HG03108 (cell line): ENCODE results near the gene MTIF2.
"Not testable (repeated sequence)": the region's sequence is repeated elsewhere in the genome, so short reads cannot be mapped to it uniquely, and the experiment has no call there.

Experiments used
- ATAC-seq: cut with Tn5 transposase; IDR thresholded peaks from one replicate; pipeline ENCODE4 v1.9.1; 2021; ENCODE audit warnings: moderate library complexity; ENCODE audit not compliant: unreplicated experiment

MTIF2 gene

GRCh38 chr2:55204536-55204935 lies 64.5 kb downstream of the MTIF2 start:
- ATAC-seq, result no peak

GRCh38 chr2:55200416-55200815 lies 68.6 kb downstream of the MTIF2 start:
- no peak for ATAC-seq

DNA sequence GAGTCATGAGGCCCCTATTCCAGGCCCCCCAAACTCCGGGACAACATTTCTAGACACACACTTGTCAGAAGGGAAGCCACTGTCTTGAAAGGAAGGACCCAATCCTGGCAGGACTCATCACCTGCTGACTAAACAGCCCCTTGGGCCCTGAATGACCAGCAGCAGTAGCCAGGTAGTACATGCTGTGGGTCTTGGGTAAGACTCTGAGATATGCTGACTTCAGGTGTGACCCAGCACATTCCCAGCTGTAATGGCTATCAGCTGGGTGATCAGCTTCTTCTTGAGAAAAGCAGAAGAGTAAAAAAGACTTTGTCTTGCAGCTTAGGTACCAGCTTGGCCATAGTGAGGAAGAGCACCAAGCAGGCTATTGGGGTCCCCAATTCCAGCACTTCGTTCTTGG lies 72.5 kb downstream of the MTIF2 start:
- no peak for ATAC-seq

DNA sequence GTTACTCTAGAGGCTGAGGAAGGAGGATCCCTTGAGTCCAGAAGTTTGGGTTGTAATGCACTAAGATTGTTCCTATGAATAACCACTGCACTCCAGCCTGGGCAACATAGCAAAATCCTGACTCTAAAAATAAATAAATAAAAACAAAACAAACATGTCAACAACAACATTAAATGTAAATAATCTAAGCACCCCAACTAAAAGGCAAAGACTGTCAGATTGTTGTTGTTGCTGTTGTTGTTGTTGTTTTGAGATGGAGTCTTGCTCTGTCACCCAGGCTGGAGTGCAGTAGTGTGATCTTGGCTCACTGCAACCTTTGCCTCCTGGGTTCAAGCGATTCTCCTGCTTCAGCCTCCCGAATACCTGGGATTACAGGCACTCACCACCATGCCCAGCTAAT lies 77.1 kb downstream of the MTIF2 start:
- ATAC-seq, result not testable (repeated sequence)

- not testable (repeated sequence) for ATAC-seq
Measured at GRCh38 chr2:55186837-55187236, 82.2 kb downstream of the MTIF2 start.
